ENCODE data around the gene TCF7L2.

DNA sequence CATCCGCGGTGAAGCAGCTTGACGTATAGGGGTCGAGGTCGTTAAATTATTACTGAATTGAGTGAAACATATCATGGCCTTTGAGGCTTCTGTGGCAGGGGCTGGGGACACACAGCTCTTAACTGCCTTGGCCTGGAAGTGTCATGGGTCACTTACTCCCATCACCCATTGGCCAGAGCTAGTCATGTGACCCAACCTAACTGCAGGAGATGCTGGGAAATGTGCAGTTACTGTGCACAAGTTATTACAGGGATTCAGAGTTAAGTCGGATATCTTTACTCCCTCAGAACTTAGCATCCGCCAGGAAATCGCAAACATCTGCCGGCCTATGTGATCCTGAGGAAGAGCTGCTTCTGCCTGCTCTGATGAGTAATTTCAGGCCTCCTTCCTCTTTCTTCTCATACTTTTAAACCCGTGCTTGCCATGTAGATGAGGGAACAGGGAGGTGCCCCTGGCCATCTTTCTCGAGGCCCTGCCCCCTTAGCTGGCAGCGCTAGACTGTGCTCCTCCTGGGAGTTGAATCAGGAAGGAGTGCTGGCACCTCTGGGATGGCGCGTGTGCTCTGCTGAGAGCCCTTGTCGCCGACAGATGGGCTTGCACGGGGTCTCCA, 203.6 kb downstream of the TCF7L2 start:
- TF ChIP-seq, protein P1, sequence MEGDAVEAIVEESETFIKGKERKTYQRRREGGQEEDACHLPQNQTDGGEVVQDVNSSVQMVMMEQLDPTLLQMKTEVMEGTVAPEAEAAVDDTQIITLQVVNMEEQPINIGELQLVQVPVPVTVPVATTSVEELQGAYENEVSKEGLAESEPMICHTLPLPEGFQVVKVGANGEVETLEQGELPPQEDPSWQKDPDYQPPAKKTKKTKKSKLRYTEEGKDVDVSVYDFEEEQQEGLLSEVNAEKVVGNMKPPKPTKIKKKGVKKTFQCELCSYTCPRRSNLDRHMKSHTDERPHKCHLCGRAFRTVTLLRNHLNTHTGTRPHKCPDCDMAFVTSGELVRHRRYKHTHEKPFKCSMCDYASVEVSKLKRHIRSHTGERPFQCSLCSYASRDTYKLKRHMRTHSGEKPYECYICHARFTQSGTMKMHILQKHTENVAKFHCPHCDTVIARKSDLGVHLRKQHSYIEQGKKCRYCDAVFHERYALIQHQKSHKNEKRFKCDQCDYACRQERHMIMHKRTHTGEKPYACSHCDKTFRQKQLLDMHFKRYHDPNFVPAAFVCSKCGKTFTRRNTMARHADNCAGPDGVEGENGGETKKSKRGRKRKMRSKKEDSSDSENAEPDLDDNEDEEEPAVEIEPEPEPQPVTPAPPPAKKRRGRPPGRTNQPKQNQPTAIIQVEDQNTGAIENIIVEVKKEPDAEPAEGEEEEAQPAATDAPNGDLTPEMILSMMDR (conservative IDR thresholded peaks at IDR 0.05; ENCODE audit: low read length), result no peak
- TF ChIP-seq EZH2phosphoT487 (IDR thresholded peaks at IDR 0.05; ENCODE audit: borderline replicate concordance, low read depth, low read length), result no peak
